Lower leg skin (tissue), 4 donors: ENCODE results near the gene NASP. TPM values are rescaled to one million over a fixed set of nuclear protein-coding genes. Genes with fewer than 3 reads are reported as not detected.

Experiments used
- DNase-seq, 2 donors: peaks; one replicate each; pipeline ENCODE4 v3.0.0-alpha.2; 2019; ENCODE audit warnings: low spot score in 2 of 2
- H3K4me3 ChIP-seq: fragments of 200-600 bp; sonication (generic); 2 replicates; pipeline ENCODE4 v1.5.1; 2017; ENCODE audit warnings: mild to moderate bottlenecking, low read depth; ENCODE audit not compliant: poor library complexity, severe bottlenecking
- POLR2A ChIP-seq, 2 donors: fragments of 450-650 bp; IDR thresholded peaks; one replicate each; pipeline ENCODE4 v1.6.1; 2016 to 2017; ENCODE audit warnings: antibody characterized with exemption in 2 of 2, mild to moderate bottlenecking in 1 of 2, moderate library complexity in 1 of 2
- WGBS, 2 donors: methylation state at CpG; one replicate each; pipeline ENCODE4 v1.1.5; 2018; 5-methylcytosine and 5-hydroxymethylcytosine counted together
- intact Hi-C: fragments of 100-400 bp; cut with DNase I; formaldehyde crosslinking; loops from one replicate; pipeline ENCODE4 v1.15.0; 2023; ENCODE audit warnings: low total_unique reads
- total RNA-seq, 4 donors: library from RNA; depleted of rRNA; stranded (reverse); fragments of >200 nt; gene quantifications; one replicate each; pipeline ENCODE4 v1.1.0, GENCODE V29; 2016
- TF ChIP-seq, protein P1 (sequence below), 3 donors: fragments of 450-650 bp; IDR thresholded peaks; one replicate each; pipeline ENCODE4 v1.5.1; 2016; ENCODE audit warnings: antibody characterized with exemption in 3 of 3, mild to moderate bottlenecking in 3 of 3, moderate library complexity in 2 of 3

NASP gene
- total RNA-seq, 4 donors from 2014 or later = 35.4 to 64.4 (median 52.3) TPM

DNA sequence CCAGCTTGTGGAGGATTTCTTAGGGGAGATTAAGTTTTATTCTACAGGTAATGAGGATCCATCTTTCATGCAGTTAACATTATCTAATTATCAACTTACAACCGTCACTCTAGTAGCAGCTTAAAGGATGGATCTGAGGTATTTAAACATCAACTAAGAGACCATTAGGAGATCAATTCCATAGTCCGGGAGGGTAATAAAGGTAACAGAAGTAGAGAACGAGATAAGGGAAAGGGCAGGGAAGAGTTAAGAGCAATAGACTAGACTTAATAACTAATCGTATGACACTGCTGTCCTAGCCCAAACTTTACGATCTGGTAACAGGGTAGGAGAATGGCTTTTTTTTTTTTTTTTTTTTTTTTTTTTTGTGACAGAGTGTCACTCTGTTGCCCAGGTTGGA is 59.5 kb downstream of the NASP start:
- no peak for DNase-seq
- intact Hi-C loops = no loop called here
- no peak for TF ChIP-seq POLR2A (IDR thresholded peaks at IDR 0.05)
- TF ChIP-seq, protein P1, sequence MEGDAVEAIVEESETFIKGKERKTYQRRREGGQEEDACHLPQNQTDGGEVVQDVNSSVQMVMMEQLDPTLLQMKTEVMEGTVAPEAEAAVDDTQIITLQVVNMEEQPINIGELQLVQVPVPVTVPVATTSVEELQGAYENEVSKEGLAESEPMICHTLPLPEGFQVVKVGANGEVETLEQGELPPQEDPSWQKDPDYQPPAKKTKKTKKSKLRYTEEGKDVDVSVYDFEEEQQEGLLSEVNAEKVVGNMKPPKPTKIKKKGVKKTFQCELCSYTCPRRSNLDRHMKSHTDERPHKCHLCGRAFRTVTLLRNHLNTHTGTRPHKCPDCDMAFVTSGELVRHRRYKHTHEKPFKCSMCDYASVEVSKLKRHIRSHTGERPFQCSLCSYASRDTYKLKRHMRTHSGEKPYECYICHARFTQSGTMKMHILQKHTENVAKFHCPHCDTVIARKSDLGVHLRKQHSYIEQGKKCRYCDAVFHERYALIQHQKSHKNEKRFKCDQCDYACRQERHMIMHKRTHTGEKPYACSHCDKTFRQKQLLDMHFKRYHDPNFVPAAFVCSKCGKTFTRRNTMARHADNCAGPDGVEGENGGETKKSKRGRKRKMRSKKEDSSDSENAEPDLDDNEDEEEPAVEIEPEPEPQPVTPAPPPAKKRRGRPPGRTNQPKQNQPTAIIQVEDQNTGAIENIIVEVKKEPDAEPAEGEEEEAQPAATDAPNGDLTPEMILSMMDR (IDR thresholded peaks at IDR 0.05) = no peak
- H3K4me3 ChIP-seq = no peak overlapping the region
- WGBS, 2 donors = 74 to 79% methylated on average over 5 of the region's 5 CpGs

DNA sequence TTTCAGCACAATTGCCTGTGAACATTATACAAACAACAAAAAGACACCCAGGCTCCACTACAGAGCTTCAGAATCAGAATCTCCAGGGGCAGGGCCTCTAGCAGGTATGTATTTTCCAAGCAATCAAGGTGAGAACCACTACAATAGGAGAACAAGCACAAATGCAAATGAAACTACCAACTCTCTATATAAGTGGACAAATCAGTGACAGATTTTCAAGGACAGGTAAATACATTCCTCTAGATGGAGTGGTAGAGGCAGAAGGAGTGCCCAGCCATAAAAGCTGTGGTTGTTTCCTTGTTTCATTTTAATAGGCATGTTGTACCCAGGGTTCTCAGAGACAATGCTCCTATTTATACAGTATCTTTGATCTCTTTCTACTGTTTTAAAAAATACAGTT is 60.1 kb downstream of the NASP start:
- TF ChIP-seq POLR2A (IDR thresholded peaks at IDR 0.05) = no peak
- TF ChIP-seq, protein P1 (IDR thresholded peaks at IDR 0.05) = no peak
- DNase-seq = no peak
- no peak overlapping the region for H3K4me3 ChIP-seq
- intact Hi-C loops = no loop called here

DNA sequence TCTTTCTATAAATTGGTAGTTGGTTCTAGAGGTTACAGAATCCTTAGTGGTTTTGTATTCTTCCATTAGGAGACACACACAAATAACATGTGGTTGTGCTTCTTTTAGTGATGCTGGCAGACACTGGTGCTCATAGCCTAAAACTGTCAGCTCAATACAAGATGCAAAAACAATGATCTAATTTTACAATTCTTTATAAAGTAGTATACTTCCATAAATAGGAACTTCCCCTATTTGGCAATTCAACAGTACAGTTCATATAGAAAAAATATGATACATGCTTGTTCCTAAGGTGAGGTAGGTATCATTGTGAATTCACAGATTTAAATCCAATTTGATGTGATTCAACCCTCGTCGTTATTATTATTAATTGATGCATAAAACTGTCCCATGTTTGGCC is 60.8 kb downstream of the NASP start:
- 82 to 85% methylated on average over 2 of the region's 2 CpGs for WGBS, 2 donors
- DNase-seq = no peak
- H3K4me3 ChIP-seq = no peak overlapping the region
- intact Hi-C loops = no loop called here
- TF ChIP-seq, protein P1 (IDR thresholded peaks at IDR 0.05) = no peak
- TF ChIP-seq POLR2A (IDR thresholded peaks at IDR 0.05) = no peak

DNA sequence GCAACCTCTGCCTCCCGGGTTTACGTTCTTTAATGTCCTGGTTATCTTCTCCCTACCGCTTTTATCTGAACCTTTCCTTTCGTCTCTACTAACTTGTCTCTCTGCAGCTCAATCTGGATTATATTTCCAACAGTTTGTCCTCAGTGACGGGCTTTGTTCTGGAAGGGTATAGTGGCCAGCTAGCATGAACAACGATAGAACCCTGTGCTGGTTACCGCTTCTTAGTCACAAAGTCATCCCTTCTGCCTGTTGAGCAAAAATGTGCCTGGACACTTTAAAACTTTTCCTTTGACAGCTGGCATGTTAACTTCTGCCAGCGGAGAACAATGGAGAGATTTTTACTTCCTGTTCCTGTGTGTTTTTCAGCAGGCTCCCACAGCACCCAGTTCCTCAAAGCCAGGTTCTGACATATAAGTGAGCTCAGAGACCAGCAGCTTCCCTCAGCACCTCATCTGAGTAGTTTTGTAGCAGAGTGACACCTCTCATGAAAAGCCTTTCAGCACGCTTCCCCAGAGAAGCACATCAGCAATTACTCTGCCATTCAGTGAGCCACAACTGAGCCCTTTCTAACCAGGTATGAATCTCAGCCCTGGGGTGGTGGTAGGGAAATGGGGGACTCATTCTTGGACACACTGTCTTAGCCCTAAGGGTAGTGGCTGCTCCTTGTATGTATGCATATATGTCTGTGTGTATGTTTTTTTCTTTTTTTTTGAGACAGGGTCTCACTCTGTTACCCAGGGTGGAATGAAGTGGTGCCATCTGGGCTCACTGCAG is 63.6 kb downstream of the NASP start:
- intact Hi-C loops = no loop called here
- no peak for DNase-seq
- TF ChIP-seq, protein P1 (IDR thresholded peaks at IDR 0.05) = no peak
- TF ChIP-seq POLR2A (IDR thresholded peaks at IDR 0.05) = no peak
- H3K4me3 ChIP-seq = no peak overlapping the region
- WGBS, 2 donors = 94 to 95% methylated on average over 9 of the region's 9 CpGs

DNA sequence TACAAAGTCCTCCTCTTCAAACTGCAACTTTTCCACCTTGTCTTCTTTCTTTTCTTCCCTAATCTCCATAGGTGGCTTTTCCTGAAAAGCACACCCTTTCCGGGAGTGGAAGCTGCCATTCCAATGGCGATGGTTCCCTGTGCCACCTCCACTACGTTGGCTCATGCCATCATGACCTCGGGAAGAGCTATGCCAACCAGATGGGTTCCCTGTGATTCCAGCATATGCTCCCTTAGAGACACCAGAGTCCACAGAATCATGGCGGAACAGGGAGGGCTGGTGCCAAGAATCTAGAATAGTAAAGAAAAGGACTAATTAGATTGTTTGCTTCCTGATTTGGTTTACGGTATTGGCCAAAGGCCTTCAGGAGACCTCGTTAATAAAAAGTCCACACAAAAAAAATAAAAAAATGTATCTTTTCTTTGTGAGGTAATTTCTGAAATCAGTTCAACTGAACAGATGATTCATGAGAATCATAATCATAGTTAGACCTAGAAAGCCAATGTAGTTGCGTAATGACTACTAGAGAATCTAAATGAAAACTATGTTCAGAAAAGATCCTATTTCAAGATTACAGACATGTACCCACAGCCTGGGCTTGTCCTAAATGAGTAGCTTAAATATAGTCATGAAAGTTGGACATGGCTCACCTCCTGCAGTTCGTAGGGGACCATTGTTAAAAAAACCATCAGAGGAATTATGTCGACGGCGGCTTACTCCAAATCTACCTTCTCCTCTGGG is 70.9 kb downstream of the NASP start:
- no peak for TF ChIP-seq POLR2A (IDR thresholded peaks at IDR 0.05)
- TF ChIP-seq, protein P1 (IDR thresholded peaks at IDR 0.05) = no peak
- H3K4me3 ChIP-seq = no peak overlapping the region
- 69 to 70% methylated on average over 12 of the region's 12 CpGs for WGBS, 2 donors
- no peak for DNase-seq
- intact Hi-C loops = loop anchor here (5.0 kb wide), 1 partner anchor 782 kb away; no protein-coding TSS in a partner anchor
